Activated B cell treated with CpG ODN at 0.5 μM for 24 hours (primary cell): ENCODE measurements around the gene GRIA1. TPM values are rescaled to one million over a fixed set of nuclear protein-coding genes. Genes with fewer than 3 reads are reported as not detected.

Experiments used
- ATAC-seq: fragments of 200-7000 bp; cut with Tn5 transposase; one replicate; pipeline ENCODE4 v1.10.0; 2021; ENCODE audit warnings: low read depth, mild to moderate bottlenecking, moderate library complexity
- CTCF ChIA-PET: fragments of 350-600 bp; sonication (Branson Sonifier 250); formaldehyde crosslinking; loops from one replicate; lab custom pipeline; 2021; ENCODE audit warnings: antibody characterized with exemption; lab: Charles Lee
- POLR2A ChIA-PET: fragments of 350-600 bp; sonication (Branson Sonifier 250); formaldehyde crosslinking; loops from one replicate; lab custom pipeline; 2021; ENCODE audit warnings: antibody characterized with exemption; lab: Charles Lee
- DNase-seq: peaks from one replicate; pipeline ENCODE4 v3.0.0; 2022
- H3K27ac Mint-ChIP-seq: one replicate; pipeline ENCODE4 v1.8.0; 2020; ENCODE audit warnings: mixed read lengths
- H3K27me3 Mint-ChIP-seq: one replicate; pipeline ENCODE4 v1.8.0; 2021; ENCODE audit warnings: mixed read lengths
- H3K36me3 Mint-ChIP-seq: one replicate; pipeline ENCODE4 v1.8.0; 2021; ENCODE audit warnings: low read depth, mixed read lengths
- H3K4me1 Mint-ChIP-seq: one replicate; pipeline ENCODE4 v1.8.0; 2021; ENCODE audit warnings: mixed read lengths
- H3K4me3 Mint-ChIP-seq: one replicate; pipeline ENCODE4 v1.8.0; 2020; ENCODE audit warnings: mild to moderate bottlenecking, mixed read lengths
- H3K9me3 Mint-ChIP-seq: one replicate; pipeline ENCODE4 v1.8.0; 2020; ENCODE audit warnings: mixed read lengths
- intact Hi-C: fragments of 100-400 bp; cut with micrococcal nuclease; formaldehyde crosslinking; loops from one replicate; pipeline ENCODE4 v1.15.1; 2024
- total RNA-seq: library from RNA; stranded (reverse); gene quantifications from 2 replicates; pipeline ENCODE4 v1.2.3, GENCODE V29; 2022
- TF ChIP-seq, protein P1 (sequence below): fragments of 200-600 bp; IDR thresholded peaks from one replicate; pipeline ENCODE4 v1.8.0; 2022; ENCODE audit warnings: antibody characterized with exemption, mild to moderate bottlenecking

GRIA1 gene
- total RNA-seq, 1 donor from 2014 or later, result not detected

DNA sequence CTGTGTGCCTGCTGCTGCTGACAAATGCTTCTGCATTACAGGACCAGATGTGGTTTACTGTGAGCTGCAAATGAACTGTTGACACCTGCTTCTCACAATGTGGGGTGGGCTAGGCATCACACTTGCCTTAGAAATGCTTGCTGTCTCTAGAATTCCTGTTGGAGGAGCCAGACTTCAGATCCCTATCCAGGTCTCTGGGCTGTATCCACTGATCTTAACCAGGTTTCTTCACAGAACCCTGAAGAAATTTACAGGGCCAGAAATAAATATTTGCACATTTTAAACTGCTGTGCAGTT, 292.8 kb downstream of the GRIA1 start:
- Mint-ChIP-seq H3K27me3 (no peaks in the 10 kb centered on the region), H3K4me3 (no peak overlapping the region), H3K4me1 (no peaks in the 10 kb centered on the region), H3K36me3 (no peaks in the 10 kb centered on the region), H3K9me3 (no peaks in the 10 kb centered on the region), H3K27ac (no peak overlapping the region)
- DNase-seq, result no peak
- CTCF ChIA-PET, result no interaction called here
- intact Hi-C loops, result no loop called here
- TF ChIP-seq, protein P1, sequence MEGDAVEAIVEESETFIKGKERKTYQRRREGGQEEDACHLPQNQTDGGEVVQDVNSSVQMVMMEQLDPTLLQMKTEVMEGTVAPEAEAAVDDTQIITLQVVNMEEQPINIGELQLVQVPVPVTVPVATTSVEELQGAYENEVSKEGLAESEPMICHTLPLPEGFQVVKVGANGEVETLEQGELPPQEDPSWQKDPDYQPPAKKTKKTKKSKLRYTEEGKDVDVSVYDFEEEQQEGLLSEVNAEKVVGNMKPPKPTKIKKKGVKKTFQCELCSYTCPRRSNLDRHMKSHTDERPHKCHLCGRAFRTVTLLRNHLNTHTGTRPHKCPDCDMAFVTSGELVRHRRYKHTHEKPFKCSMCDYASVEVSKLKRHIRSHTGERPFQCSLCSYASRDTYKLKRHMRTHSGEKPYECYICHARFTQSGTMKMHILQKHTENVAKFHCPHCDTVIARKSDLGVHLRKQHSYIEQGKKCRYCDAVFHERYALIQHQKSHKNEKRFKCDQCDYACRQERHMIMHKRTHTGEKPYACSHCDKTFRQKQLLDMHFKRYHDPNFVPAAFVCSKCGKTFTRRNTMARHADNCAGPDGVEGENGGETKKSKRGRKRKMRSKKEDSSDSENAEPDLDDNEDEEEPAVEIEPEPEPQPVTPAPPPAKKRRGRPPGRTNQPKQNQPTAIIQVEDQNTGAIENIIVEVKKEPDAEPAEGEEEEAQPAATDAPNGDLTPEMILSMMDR, result no peak
- POLR2A ChIA-PET, result no interaction called here
- ATAC-seq, result no peak

DNA sequence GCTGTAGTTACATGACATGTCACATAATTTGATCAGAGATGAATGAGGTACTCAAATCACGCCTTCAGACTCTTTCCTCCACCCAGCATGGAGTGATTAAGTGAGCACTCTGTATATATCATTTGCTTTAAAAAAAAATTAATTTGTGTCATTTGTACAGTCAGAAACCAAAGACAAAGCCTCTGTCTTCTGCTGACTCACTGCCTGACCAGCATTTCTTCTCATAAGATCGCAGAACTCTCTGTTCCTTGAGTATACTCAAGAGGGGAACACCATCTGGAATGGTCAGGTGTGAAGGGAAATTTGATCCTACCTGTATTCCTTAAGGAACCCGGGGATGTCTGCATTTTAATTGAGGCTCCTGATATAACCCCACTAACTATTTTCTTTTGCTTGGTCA, 293.8 kb downstream of the GRIA1 start:
- TF ChIP-seq, protein P1, result no peak
- ATAC-seq, result no peak
- Mint-ChIP-seq H3K36me3 (no peaks in the 10 kb centered on the region), H3K4me1 (no peaks in the 10 kb centered on the region), H3K27me3 (no peaks in the 10 kb centered on the region), H3K27ac (no peak overlapping the region), H3K4me3 (no peak overlapping the region), H3K9me3 (no peaks in the 10 kb centered on the region)
- intact Hi-C loops, result no loop called here
- DNase-seq, result no peak
- ChIA-PET CTCF (no interaction called here), POLR2A (no interaction called here)

DNA sequence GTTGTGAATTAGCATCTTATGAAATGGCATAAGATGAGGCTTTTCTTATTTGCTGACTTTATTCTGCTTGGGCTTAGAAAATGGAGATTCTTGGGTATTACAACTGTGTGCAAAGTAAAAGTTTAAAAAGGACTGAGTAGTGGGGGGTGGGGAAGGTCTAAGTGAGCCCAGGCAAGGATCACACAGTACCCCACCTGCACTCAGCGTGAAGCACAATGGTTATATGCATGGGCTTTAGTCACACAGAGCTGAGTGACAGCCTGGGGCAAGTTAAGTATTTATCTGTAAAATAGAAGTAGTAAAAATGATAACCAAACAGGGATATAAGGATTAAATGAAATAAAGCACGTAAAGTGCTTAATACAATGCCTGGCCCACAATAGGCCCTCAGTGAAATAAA, 300.9 kb downstream of the GRIA1 start:
- DNase-seq, result no peak
- TF ChIP-seq, protein P1, result no peak
- ChIA-PET CTCF (no interaction called here), POLR2A (no interaction called here)
- H3K9me3 Mint-ChIP-seq, result peaks cover 6% of the 10 kb centered on the region
- H3K36me3 Mint-ChIP-seq, result no peaks in the 10 kb centered on the region
- H3K4me3 Mint-ChIP-seq, result no peak overlapping the region
- intact Hi-C loops, result no loop called here
- no peak for ATAC-seq
- no peak overlapping the region for H3K27ac Mint-ChIP-seq
- H3K4me1 Mint-ChIP-seq, result no peaks in the 10 kb centered on the region
- H3K27me3 Mint-ChIP-seq, result no peaks in the 10 kb centered on the region

DNA sequence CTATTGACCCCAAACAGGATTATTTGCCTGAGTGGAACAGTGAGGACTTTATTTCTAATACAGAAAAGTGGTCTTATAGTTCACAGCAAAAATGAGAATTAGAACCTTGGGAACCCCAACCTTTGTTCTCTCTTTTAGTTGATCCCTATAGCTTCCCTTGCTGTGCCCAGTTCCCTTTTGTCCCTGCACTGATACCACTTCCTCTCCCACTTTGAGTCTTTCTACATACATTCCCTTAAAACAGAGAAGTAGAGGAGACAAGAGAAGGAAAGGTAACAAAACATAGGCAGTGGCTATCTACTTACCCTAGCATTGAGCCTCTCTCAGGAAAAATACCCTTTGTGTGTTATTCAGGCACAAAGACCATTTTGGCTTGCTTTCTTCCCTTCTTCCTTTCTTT, 301.8 kb downstream of the GRIA1 start:
- Mint-ChIP-seq H3K4me1 (no peaks in the 10 kb centered on the region), H3K36me3 (no peaks in the 10 kb centered on the region), H3K4me3 (no peak overlapping the region), H3K27me3 (no peaks in the 10 kb centered on the region), H3K9me3 (peaks cover 6% of the 10 kb centered on the region), H3K27ac (no peak overlapping the region)
- no peak for ATAC-seq
- TF ChIP-seq, protein P1, result no peak
- POLR2A ChIA-PET, result no interaction called here
- intact Hi-C loops, result no loop called here
- CTCF ChIA-PET, result no interaction called here
- no peak for DNase-seq

DNA sequence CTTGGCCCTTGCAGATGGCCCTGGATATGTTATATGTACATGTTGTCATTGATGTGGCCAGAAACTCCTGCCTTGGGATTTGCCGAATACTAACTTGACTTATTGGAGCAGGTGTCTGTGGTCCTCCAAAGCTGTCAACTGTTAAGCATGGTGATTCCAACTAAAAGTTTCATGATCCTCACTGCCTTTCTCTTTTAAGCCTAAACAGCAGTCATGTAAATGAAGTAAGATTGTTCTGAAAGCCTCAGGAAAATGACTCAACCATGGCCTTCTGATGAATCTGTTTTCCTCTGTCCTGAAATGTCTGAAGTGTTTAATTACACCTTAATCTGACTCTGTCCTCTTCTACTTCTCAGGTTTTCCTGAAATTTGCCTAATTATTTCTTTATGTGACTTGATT, 303.2 kb downstream of the GRIA1 start:
- DNase-seq (no peak), ATAC-seq (no peak)
- Mint-ChIP-seq H3K4me3 (no peak overlapping the region), H3K36me3 (no peaks in the 10 kb centered on the region), H3K27ac (no peak overlapping the region), H3K9me3 (peaks cover 6% of the 10 kb centered on the region), H3K27me3 (no peaks in the 10 kb centered on the region), H3K4me1 (no peaks in the 10 kb centered on the region)
- TF ChIP-seq, protein P1, result no peak
- ChIA-PET CTCF (no interaction called here), POLR2A (no interaction called here)
- intact Hi-C loops, result no loop called here
